HG03521 (cell line): ENCODE data around the gene CSNK2A1.

Experiments used
- ATAC-seq: cut with Tn5 transposase; IDR thresholded peaks from one replicate; pipeline ENCODE4 v1.9.1; 2021; ENCODE audit warnings: mild to moderate bottlenecking, moderate library complexity; ENCODE audit not compliant: unreplicated experiment

The CSNK2A1 gene

GRCh38 chr20:433300-433975, 110.2 kb downstream of the CSNK2A1 start:
- ATAC-seq, result peak; percentile 75

- ATAC-seq, result no peak
Observed at GRCh38 chr20:432677-433299, 110.8 kb downstream of the CSNK2A1 start.

- ATAC-seq, result no peak
Observed at GRCh38 chr20:432208-432607, 111.4 kb downstream of the CSNK2A1 start.

GRCh38 chr20:431012-431904, 112.3 kb downstream of the CSNK2A1 start:
- ATAC-seq, result no peak

GRCh38 chr20:430091-430999, 113.2 kb downstream of the CSNK2A1 start:
- ATAC-seq, result no peak

- ATAC-seq, result no peak
Observed at GRCh38 chr20:428658-429200, 114.9 kb downstream of the CSNK2A1 start.

- no peak for ATAC-seq
Observed at GRCh38 chr20:427849-428657, 115.5 kb downstream of the CSNK2A1 start.

- ATAC-seq, result no peak
Observed at GRCh38 chr20:427401-427800, 116.2 kb downstream of the CSNK2A1 start.

- no peak for ATAC-seq
Observed at GRCh38 chr20:426566-426965, 117.0 kb downstream of the CSNK2A1 start.
